ENCODE data around the gene MED7. TPM values are rescaled to one million over a fixed set of nuclear protein-coding genes. Genes with fewer than 3 reads are reported as not detected.
A peak's percentile ranks its signal among the peaks of the same experiment; 100 is the strongest.

The MED7 gene
- total RNA-seq, 2 experiments from 2014 or later, result 12.1 to 13.2 TPM

DNA sequence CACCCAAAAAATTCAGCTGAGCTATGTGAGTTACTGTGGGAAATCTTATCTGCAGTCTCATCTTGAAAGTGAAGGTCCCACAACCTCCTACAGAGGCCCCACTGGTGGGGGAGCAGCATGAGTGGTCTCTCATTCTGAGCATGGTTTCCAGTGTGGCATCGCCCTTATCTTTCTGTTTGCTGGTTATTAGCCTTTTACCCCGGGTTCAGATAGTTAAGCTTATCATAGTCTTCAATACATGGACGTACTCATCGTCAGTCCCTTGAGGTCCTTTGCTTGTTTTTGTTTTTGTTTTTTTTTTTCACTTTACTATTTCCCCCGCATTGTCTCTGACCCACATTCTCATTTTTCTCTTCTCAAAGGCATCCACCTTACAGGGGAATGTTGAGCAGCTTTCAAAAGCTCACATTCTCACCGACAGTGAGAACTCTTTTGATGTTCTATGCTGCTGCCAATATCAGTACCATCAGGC, 26.1 kb downstream of the MED7 start:
- ChIA-PET POLR2A (no interaction called here), CTCF (interaction anchor here (0.5 to 3.3 kb wide), 6 partner anchors 9 to 94 kb away, joined by 3 to 19 read pairs (median 4); no protein-coding TSS in a partner anchor)
- Mint-ChIP-seq H3K4me3 (no peak overlapping the region), H3K27me3 (no peaks in the 10 kb centered on the region), H3K4me1 (peaks cover 41% of the 10 kb centered on the region), H3K27ac (peak overlapping the region; percentile 7), H3K36me3 (ENCODE audit: low read depth) (peaks cover 24% of the 10 kb centered on the region), H3K9me3 (peaks cover 8% of the 10 kb centered on the region)
- DNase-seq, result no peak

DNA sequence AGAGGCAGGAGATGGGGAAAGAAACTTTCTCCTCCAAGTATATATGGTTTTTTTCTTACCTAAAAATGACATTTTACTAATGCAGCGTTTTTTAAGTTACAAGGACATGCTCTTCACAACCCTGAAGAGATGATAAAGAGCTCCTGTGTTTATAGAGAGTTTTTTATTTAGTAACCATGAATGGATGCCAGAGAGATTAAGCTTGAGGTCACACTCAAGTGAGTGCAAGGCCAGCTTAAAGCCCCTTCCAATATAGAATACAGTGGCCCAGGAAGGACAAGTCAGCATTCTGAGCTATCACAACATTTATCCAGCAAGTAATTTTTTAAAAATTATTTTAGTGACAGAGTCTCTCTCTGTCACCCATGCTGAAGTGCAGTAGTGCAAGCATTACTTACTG, 27.2 kb downstream of the MED7 start:
- ChIA-PET CTCF (interaction anchor here (0.9 to 3.3 kb wide), 8 partner anchors 8 to 93 kb away, joined by 3 to 19 read pairs (median 4); no protein-coding TSS in a partner anchor), POLR2A (no interaction called here)
- Mint-ChIP-seq H3K9me3 (no peaks in the 10 kb centered on the region), H3K4me1 (peaks cover 47% of the 10 kb centered on the region), H3K27me3 (no peaks in the 10 kb centered on the region), H3K36me3 (ENCODE audit: low read depth) (peaks cover 20% of the 10 kb centered on the region), H3K4me3 (no peak overlapping the region), H3K27ac (no peak overlapping the region)
- no peak for DNase-seq

DNA sequence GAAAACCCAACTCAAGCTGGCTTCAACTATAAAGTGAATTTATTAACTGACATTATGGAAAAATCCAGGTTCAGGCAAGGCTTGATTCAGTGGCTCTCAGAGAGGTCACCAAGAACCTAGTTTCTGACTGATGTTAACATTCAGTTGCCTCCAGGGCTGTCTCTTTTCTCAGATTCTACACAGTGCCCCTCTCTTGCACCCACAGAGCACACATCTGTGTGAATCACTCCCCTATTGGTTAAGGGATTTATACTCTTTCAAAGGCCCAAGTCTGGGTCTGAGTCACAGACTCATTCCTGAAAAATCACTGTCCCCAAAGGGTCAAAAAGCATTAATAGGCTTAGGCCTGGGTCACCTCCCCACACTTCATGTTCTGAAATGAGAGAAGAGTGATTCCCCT, 27.7 kb downstream of the MED7 start:
- ChIA-PET POLR2A (no interaction called here), CTCF (interaction anchor here (0.9 to 3.3 kb wide), 4 partner anchors 10 to 40 kb away, joined by 3 to 19 read pairs (median 4); no protein-coding TSS in a partner anchor)
- no peak overlapping the region for H3K27ac Mint-ChIP-seq

DNA sequence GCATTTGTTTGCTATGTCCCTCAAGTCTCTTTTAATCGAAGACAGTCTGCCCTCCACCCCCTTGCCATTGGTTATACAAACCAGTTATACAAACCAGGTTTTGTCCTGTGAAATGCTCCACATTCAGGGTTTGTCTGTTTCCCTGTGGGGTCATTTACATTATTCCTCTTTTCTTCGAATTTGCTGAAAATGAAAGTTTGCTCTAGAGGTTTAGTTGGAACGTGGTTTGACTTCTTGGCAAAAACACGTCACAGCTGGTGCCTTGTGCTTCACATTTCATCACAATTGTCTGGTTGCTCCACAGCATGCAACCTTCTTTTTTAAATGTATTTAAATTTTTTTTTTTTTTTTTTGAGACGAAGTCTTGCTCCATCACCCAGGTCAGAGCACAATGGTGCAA, 29.7 kb downstream of the MED7 start:
- POLR2A ChIA-PET, result interaction anchor here (0.6 kb wide), 1 partner anchor 202 kb away, joined by 6 read pairs; no protein-coding TSS in a partner anchor
- H3K4me1 Mint-ChIP-seq, result peaks cover 70% of the 10 kb centered on the region
- no peaks in the 10 kb centered on the region for H3K27me3 Mint-ChIP-seq
- H3K27ac Mint-ChIP-seq, result peak overlapping the region; percentile 78
- no peaks in the 10 kb centered on the region for H3K9me3 Mint-ChIP-seq
- peaks cover 14% of the 10 kb centered on the region for H3K36me3 Mint-ChIP-seq (ENCODE audit: low read depth)
- DNase-seq, result no peak
- no peak overlapping the region for H3K4me3 Mint-ChIP-seq
- CTCF ChIA-PET, result interaction anchor here (0.6 to 1.7 kb wide), 4 partner anchors 18 to 955 kb away, joined by 3 to 6 read pairs (median 4); no protein-coding TSS in a partner anchor

More for the DNA sequence above, 27.7 kb downstream of the MED7 start:
- Mint-ChIP-seq H3K4me1 (peaks cover 51% of the 10 kb centered on the region), H3K9me3 (no peaks in the 10 kb centered on the region), H3K27me3 (no peaks in the 10 kb centered on the region), H3K36me3 (ENCODE audit: low read depth) (peaks cover 16% of the 10 kb centered on the region), H3K4me3 (no peak overlapping the region)
- DNase-seq, result no peak

DNA sequence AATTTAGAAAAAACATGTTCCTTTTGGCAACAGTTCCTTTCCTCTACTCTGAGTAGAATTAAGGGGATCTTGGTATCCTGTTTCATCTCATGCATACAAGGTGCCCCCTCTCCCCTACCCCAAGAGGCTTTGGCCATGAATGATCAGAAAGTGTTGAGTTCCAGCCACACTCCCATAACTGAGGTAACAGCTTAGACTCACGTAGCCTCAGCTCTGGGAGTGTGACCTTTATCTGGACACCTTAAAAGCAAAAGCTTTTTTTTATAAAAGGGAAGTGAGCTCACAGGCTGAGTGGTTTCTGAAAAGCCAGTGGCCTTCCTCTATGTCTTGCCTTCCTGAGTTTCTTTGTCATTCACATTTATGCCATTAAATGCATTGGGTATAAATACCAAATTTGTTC, 32.9 kb downstream of the MED7 start:
- peaks cover 30% of the 10 kb centered on the region for H3K36me3 Mint-ChIP-seq (ENCODE audit: low read depth)
- DNase-seq, result peak; percentile 46
- ChIA-PET POLR2A (interaction anchor here (0.6 to 1.1 kb wide), 3 partner anchors 13 to 58 kb away, joined by 3 to 7 read pairs (median 3); partner anchors contain the start of gene MED7), CTCF (interaction anchor here (0.6 to 1.5 kb wide), 4 partner anchors 12 to 85 kb away, joined by 3 read pairs; no protein-coding TSS in a partner anchor)
- H3K4me1 Mint-ChIP-seq, result peaks cover 76% of the 10 kb centered on the region
- H3K27ac Mint-ChIP-seq, result peak overlapping the region; percentile 94
- no peaks in the 10 kb centered on the region for H3K27me3 Mint-ChIP-seq
- peak overlapping the region; percentile 69 for H3K4me3 Mint-ChIP-seq
- no peaks in the 10 kb centered on the region for H3K9me3 Mint-ChIP-seq

DNA sequence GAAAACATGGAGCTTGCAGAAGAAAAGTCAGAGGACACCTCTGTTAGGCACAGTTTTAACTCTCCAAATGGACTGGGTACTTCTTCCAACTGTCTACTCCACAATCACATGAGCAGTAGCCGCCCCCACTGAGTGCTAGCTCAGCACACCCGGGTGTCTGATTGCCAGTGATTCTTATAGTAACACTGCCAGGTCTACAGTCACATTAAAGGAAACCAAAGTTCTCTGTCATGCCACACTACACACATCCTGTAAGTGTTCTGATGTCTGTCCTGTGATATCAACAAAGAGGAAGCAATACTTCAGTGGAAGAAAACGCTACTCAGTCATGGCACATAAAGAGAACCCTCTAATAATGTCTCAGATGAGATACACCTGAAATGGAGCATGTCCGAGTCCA, 33.7 kb downstream of the MED7 start, which contains the start of gene HAVCR2:
TSS of gene HAVCR2 (minus strand) at position 69 of the 400 bp plus-strand sequence. CDS start at position 8, 61 bp downstream.
- POLR2A ChIA-PET, result no interaction called here
- CTCF ChIA-PET, result interaction anchor here (0.5 to 1.5 kb wide), 5 partner anchors 22 to 84 kb away, joined by 3 to 4 read pairs (median 3); no protein-coding TSS in a partner anchor
- Mint-ChIP-seq H3K4me3 (peak within 1 kb of the TSS; percentile 83), H3K4me1 (peaks cover 76% of the 10 kb centered on the region), H3K36me3 (ENCODE audit: low read depth) (peaks cover 34% of the 10 kb centered on the region), H3K9me3 (no peaks in the 10 kb centered on the region), H3K27me3 (no peaks in the 10 kb centered on the region), H3K27ac (peak within 1 kb of the TSS; percentile 94)
- peak; percentile 74 for DNase-seq

DNA sequence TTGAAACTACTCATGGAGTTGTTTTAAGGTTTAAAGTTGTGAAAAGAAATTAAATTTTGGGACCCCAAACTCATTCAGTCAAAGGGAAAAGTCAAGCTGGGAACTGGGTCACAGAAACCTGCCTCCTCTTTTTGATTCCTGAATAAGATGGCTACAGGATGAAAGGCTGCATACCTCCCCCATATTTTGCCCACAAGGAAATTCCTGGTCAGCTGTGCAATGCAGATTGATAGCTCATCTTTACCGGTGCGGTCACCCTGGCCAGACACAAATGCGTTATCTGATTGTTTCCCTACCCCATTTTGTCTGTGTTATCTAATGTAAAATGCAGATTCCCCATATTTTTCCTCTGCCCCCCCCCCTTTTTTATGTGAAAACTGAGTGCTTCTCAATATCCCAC, 35.2 kb downstream of the MED7 start:
- no peak for DNase-seq
- no peaks in the 10 kb centered on the region for H3K27me3 Mint-ChIP-seq
- peak overlapping the region; percentile 83 for H3K4me3 Mint-ChIP-seq
- POLR2A ChIA-PET, result interaction anchor here (0.6 kb wide), 1 partner anchor 113 kb away, joined by 3 read pairs; no protein-coding TSS in a partner anchor
- H3K27ac Mint-ChIP-seq, result peak overlapping the region; percentile 94
- CTCF ChIA-PET, result interaction anchor here (1.0 to 1.5 kb wide), 2 partner anchors 8 to 25 kb away, joined by 3 read pairs; no protein-coding TSS in a partner anchor
- peaks cover 68% of the 10 kb centered on the region for H3K4me1 Mint-ChIP-seq
- H3K36me3 Mint-ChIP-seq (ENCODE audit: low read depth), result peaks cover 42% of the 10 kb centered on the region
- no peaks in the 10 kb centered on the region for H3K9me3 Mint-ChIP-seq

DNA sequence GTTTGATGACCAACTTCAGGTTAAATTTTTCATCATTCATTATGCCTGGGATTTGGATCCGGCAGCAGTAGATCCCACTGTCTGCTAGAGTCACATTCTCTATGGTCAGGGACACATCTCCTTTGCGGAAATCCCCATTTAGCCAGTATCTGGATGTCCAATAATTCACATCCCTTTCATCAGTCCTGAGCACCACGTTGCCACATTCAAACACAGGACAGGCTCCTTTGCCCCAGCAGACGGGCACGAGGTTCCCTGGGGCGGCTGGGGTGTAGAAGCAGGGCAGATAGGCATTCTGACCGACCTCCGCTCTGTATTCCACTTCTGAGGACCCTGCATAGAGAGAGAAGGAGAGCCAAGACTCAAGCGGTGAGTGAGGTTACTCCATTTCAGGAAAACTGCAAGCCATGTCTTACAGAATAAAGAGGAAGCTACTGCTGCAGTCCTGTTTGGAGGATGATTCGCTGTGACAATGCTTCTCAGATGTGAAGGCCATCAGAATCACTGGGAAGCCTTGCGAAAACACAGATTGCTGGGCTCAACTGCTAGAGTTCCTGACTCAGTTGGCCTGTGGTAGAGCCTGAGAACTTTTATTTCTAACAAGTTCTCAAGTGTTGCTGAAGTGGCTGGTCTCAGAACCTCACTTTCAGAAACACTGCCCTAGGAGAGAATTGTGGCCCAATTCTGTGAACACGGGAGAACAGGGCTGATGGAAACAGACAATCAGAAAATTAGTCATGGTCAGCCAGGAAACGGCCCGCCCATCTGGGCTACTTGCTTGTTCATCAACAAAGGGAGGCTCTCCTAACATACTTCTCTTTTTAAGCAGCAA, 35.8 kb downstream of the MED7 start:
- CTCF ChIA-PET, result interaction anchor here (1.0 kb wide), 1 partner anchor 9 kb away, joined by 3 read pairs; no protein-coding TSS in a partner anchor
- Mint-ChIP-seq H3K27me3 (no peaks in the 10 kb centered on the region), H3K36me3 (ENCODE audit: low read depth) (peaks cover 49% of the 10 kb centered on the region), H3K4me1 (peaks cover 70% of the 10 kb centered on the region), H3K4me3 (peak overlapping the region; percentile 83), H3K9me3 (no peaks in the 10 kb centered on the region), H3K27ac (peak overlapping the region; percentile 94)
- POLR2A ChIA-PET, result no interaction called here
- no peak for DNase-seq

DNA sequence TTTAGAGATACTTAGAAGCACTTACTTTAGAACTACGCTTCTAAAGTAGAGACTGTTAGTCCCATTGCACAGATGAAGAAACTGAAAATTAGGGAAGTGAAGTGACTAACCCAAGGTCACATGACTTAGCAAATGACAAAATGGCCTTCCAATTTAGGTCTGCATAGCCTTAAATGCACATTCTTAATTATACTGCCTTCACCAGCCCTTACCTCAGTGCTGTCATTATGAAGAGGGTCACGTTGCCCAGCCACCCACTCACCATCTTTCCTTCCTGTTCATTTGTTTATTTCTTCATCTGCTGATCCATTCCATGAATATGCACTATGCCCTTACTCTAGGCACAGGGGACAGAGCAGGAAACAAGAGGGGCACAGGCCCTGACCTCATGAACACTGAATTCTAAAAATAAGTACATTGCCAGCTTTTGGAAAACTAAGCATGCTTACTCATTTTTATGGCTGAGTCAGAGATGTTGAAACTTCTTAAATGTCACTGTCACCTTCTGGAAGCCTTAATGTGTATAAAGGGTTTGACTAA, 42.5 kb downstream of the MED7 start:
- Mint-ChIP-seq H3K4me1 (peaks cover 28% of the 10 kb centered on the region), H3K4me3 (no peak overlapping the region), H3K36me3 (ENCODE audit: low read depth) (peaks cover 58% of the 10 kb centered on the region), H3K9me3 (no peaks in the 10 kb centered on the region), H3K27ac (no peak overlapping the region), H3K27me3 (no peaks in the 10 kb centered on the region)
- ChIA-PET POLR2A (interaction anchor here (1.2 kb wide), 1 partner anchor 42 kb away, joined by 4 read pairs; the partner anchor contains the start of gene MED7), CTCF (no interaction called here)
- DNase-seq, result no peak

DNA sequence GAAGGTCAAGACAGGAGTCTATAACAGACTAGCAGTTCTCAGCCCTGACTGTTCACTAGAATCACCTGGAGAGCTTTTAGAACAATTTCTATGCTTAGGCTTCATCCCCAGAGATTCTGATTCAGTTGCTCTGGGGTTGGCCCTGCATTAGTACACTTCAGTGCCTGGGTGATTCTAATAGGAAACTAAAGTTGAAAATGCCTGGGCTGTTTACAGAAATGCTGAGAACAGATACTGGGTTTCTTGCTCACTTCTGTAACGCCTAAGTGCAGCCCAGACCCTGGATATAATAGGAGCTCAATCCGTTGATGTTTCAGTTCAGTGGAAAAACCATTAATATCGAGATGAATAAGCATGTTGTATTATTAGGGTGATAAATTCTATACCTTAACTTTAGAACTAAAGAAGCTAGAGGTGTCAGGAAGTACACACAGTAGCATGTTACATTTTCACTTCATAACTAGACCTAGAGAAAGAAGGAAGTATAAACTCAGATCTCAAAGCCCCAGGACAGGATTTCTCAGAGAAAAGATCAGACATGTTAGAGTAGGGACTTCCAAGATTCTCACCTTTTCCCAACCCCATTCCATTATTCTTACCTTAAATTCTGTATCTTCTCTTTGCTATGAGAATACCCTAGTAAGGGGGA, 54.2 kb downstream of the MED7 start:
- no peaks in the 10 kb centered on the region for H3K9me3 Mint-ChIP-seq
- POLR2A ChIA-PET, result no interaction called here
- H3K36me3 Mint-ChIP-seq (ENCODE audit: low read depth), result peaks cover 73% of the 10 kb centered on the region
- H3K4me3 Mint-ChIP-seq, result no peak overlapping the region
- peaks cover 4% of the 10 kb centered on the region for H3K4me1 Mint-ChIP-seq
- no peaks in the 10 kb centered on the region for H3K27me3 Mint-ChIP-seq
- CTCF ChIA-PET, result interaction anchor here (1.9 kb wide), 1 partner anchor 16 kb away, joined by 4 read pairs; no protein-coding TSS in a partner anchor
- DNase-seq, result no peak
- no peak overlapping the region for H3K27ac Mint-ChIP-seq

Measured in activated CD4-positive, alpha-beta T cell treated with anti-CD3 and anti-CD28 coated beads, Interleukin-2, amount 10 ng/mL, durations not matched to agents 7 days and 5 days (primary cell).